GM18498 (cell line): ENCODE measurements around the gene DNAJC1.

Experiments
- ATAC-seq: cut with Tn5 transposase; IDR thresholded peaks from one replicate; pipeline ENCODE4 v1.9.1; 2021; ENCODE audit warnings: mild to moderate bottlenecking, moderate library complexity; ENCODE audit not compliant: unreplicated experiment

DNAJC1 gene

GRCh38 chr10:21771219-21771618 lies 232.3 kb downstream of the DNAJC1 start:
- no peak for ATAC-seq

GRCh38 chr10:21769041-21769440 lies 234.5 kb downstream of the DNAJC1 start:
- ATAC-seq, result no peak

GRCh38 chr10:21764466-21765189 lies 238.9 kb downstream of the DNAJC1 start:
- no peak for ATAC-seq

- ATAC-seq, result no peak
Observed at GRCh38 chr10:21760332-21760731, 243.2 kb downstream of the DNAJC1 start.

- no peak for ATAC-seq
Observed at GRCh38 chr10:21759232-21759631, 244.3 kb downstream of the DNAJC1 start.

- ATAC-seq, result no peak
Observed at GRCh38 chr10:21758696-21759095, 244.8 kb downstream of the DNAJC1 start.

GRCh38 chr10:21758239-21758638 lies 245.3 kb downstream of the DNAJC1 start:
- no peak for ATAC-seq

- no peak for ATAC-seq
Observed at GRCh38 chr10:21757185-21757901, 246.2 kb downstream of the DNAJC1 start.

- ATAC-seq, result no peak
Observed at GRCh38 chr10:21756707-21757106, 246.8 kb downstream of the DNAJC1 start.

- ATAC-seq, result no peak
Observed at GRCh38 chr10:21754410-21755011, 249.0 kb downstream of the DNAJC1 start.

- no peak for ATAC-seq
Observed at GRCh38 chr10:21753497-21754270, 249.8 kb downstream of the DNAJC1 start.

- no peak for ATAC-seq
Observed at GRCh38 chr10:21751341-21752310, 251.9 kb downstream of the DNAJC1 start.

GRCh38 chr10:21750424-21750823 lies 253.1 kb downstream of the DNAJC1 start:
- no peak for ATAC-seq

GRCh38 chr10:21749788-21750187 lies 253.7 kb downstream of the DNAJC1 start:
- ATAC-seq, result no peak

- no peak for ATAC-seq
Observed at GRCh38 chr10:21747809-21748208, 255.7 kb downstream of the DNAJC1 start.

- ATAC-seq, result no peak
Observed at GRCh38 chr10:21746118-21746517, 257.4 kb downstream of the DNAJC1 start.

- no peak for ATAC-seq
Observed at GRCh38 chr10:21744223-21744622, 259.3 kb downstream of the DNAJC1 start.

- ATAC-seq, result no peak
Observed at GRCh38 chr10:21742740-21743412, 260.7 kb downstream of the DNAJC1 start.

GRCh38 chr10:21740989-21741388 lies 262.5 kb downstream of the DNAJC1 start:
- no peak for ATAC-seq

- ATAC-seq, result no peak
Observed at GRCh38 chr10:21737106-21737505, 266.4 kb downstream of the DNAJC1 start.
